Measurements from ENCODE around the gene WDR7. TPM values are rescaled to one million over a fixed set of nuclear protein-coding genes. Genes with fewer than 3 reads are reported as not detected.
A peak's percentile ranks its signal among the peaks of the same experiment; 100 is the strongest.

The WDR7 gene
- 10 to 100 TPM; 10.4 to 14.2 (median 12.1) TPM for polyA plus RNA-seq (ENCODE audit: insufficient read depth in 1 of 5, insufficient read length in 5 of 5, low replicate concordance in 1 of 5)
- long read RNA-seq, donor 1, full-length matches to known transcripts, result 2 of 2 reads
- long read RNA-seq, donor 1, partial matches to known transcripts, result 0 of 2 reads
- long read RNA-seq, donor 1, other reads (novel, unspliced or antisense), result 0 of 2 reads
- long read RNA-seq, donor 2, partial matches to known transcripts, result 0 of 1 reads
- long read RNA-seq, donor 2, other reads (novel, unspliced or antisense), result 0 of 1 reads
- long read RNA-seq, donor 3, full-length matches to known transcripts, result 1 of 1 reads
- long read RNA-seq, donor 3, partial matches to known transcripts, result 0 of 1 reads
- long read RNA-seq, donor 3, other reads (novel, unspliced or antisense), result 0 of 1 reads
- long read RNA-seq, donor 4, result 0 reads
- long read RNA-seq, donor 5, full-length matches to known transcripts, result 1 of 1 reads
- long read RNA-seq, donor 5, partial matches to known transcripts, result 0 of 1 reads
- long read RNA-seq, donor 5, other reads (novel, unspliced or antisense), result 0 of 1 reads
- long read RNA-seq, donor 6, result 0 reads
- long read RNA-seq, donor 7, partial matches to known transcripts, result 5 of 5 reads
- long read RNA-seq, donor 7, other reads (novel, unspliced or antisense), result 0 of 5 reads
- long read RNA-seq, donor 8, result 0 reads

DNA sequence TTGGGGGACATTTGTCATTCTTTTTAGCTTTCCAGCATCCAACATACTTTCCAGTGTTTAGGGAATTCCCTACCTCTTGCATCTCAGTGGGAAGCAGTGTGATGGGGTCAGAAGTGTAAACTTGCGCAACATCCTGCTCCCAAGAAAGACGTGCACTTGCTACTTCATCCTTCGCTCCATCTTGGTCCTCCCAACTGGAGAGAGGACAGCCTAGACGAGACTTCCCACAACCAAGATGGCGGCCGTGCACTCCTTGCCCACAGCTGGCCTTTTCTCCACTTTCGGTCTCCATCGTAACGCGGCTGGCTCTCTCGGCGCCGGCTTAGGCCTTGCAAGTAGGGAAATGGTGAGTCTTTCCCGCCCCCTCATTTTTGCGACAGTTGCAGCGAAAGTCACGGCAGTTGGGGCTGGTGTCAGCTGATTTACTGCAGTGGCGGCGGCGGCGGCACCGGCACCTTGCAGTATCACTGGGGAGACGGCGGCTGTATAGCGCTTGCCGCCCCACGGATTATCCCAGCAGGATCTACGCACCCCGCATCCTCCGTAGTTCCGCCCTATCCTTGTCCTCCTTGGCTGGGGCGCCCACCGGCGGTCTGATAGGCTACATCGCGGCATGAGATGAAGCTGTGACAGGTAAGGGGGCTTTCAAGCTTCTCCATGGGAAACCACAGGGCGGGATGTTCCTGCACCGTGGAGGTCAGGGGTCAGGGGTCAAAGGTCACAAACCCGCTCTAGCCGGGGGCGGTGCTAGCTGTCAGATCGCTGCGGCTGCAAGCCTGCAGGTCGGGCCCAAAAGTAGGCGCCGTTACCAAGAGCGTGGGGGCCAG lies at the start of gene WDR7:
TSS of gene WDR7 (plus strand) at position 416 of the 827 bp plus-strand sequence. CDS start 21,157 bp downstream, outside the sequence.
- peak; percentile 93 to 94 for DNase-seq

DNA sequence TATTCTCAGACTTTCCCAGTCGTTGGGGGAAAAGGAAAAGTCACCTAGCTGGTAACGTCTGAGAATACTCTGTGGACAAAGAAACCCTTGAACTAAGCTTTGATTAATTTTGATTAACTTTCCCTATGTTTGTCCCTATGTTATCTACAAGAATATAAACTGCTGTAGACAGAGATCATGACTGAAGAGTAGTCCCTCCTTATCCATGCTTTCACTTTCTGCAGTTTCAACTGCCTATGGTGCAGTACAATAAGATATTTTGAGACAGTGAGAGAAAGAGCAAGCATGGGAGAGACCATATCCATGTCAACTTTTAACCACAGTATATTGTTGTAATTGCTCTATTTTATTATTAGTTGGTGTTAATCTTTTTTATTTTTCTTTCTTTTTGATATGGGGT lies 44.5 kb upstream of the WDR7 start:
- no peak for DNase-seq

- DNase-seq, result no peak
Measured at GRCh38 chr18:56615738-56616520, 35.2 kb upstream of the WDR7 start.

DNA sequence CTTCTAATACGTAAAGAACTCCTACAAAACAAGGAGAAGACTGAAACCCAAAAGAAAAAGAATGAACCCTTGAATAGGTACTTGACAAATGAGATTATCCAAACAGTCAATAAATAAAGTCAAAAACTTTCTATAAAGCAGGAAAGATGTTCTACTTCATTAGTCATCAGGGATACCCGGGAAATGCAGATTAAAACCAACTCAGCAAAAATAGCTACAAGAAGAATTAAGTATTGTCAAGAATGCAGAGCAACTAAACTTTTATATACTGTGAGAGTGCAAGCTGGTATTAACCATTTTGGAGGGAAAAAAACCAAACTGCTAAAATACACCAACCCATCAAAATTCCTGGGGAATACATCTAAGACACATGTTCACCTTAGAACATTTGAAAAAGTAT lies 23.2 kb upstream of the WDR7 start:
- DNase-seq, result no peak

DNA sequence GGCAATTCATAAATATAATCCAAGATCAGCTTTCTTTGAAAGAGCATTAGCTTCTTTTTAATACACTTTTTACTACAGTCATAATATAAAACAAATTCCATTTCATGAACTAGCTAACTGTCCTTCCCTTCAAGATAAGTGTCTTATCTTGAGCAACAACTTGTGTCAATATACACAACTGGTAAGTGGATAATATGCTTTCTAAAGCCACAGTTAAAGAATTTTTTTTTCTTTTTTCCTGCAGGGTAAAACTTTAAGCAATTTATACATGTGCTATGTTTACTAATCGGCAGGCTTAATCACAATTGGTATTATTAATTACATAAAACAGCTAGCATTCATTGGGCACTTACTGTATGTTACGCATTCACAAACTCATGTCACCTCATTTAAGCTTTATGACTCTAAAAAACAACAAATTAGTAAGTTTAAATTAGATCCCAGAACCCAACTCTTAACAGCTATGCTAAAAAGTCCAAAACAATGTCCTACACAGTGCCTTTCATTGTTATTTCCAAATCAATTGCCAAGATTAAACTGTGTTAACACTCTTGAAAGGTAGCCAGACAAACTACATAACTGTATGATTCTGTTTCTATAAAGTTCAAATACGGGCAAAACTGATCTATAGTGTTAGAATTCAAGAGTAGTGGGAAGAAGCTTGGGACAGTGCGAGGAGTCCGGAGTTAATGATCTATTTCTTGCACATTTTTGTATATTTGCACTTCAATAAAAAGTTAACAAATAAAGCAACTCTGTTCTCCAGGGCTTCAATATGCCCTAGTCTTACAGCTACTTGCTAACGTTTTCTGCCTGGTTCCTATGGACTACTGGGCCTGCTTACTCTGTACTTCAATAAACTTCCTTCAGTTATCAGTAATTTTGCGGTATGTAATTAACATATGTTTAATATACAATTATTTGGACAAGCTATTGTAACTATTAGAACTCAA lies 18.8 kb upstream of the WDR7 start:
- DNase-seq, result no peak

DNA sequence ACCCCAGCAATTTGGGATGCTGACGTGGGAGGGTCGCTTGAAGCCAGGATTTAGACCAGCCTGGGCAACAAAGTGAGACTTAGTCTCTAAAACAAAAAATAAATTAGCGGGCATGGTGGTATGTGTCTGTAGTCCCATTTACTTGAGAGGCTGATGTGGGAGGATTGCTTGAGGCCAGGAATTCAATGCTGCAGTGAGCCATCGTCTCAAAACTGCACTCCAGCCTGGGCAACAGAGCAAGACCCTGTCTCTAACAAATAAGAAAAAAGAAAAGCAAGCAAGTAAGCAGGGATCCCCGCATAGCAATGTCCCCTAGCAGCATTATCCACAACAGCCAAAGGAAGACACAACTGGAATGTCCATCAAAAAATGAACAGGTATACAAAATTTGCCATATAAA lies 16.2 kb upstream of the WDR7 start:
- DNase-seq, result no peak

- peak in 1 of 2 donors; percentile 26 for DNase-seq
Measured at GRCh38 chr18:56637176-56637575, 14.0 kb upstream of the WDR7 start.

- DNase-seq, result no peak
Measured at GRCh38 chr18:56637711-56638231, 13.4 kb upstream of the WDR7 start.

GRCh38 chr18:56638232-56639103 lies 12.7 kb upstream of the WDR7 start, which contains the start of gene TXNL1:
Gene TXNL1, minus strand, starts transcription at chr18:56638592. Its CDS starts 152 bp downstream, at chr18:56638440.
- DNase-seq, result peak; percentile 99

- DNase-seq, result no peak
Measured at GRCh38 chr18:56639104-56639381, 12.1 kb upstream of the WDR7 start.

GRCh38 chr18:56639571-56639970 lies 11.6 kb upstream of the WDR7 start:
- DNase-seq, result no peak

DNA sequence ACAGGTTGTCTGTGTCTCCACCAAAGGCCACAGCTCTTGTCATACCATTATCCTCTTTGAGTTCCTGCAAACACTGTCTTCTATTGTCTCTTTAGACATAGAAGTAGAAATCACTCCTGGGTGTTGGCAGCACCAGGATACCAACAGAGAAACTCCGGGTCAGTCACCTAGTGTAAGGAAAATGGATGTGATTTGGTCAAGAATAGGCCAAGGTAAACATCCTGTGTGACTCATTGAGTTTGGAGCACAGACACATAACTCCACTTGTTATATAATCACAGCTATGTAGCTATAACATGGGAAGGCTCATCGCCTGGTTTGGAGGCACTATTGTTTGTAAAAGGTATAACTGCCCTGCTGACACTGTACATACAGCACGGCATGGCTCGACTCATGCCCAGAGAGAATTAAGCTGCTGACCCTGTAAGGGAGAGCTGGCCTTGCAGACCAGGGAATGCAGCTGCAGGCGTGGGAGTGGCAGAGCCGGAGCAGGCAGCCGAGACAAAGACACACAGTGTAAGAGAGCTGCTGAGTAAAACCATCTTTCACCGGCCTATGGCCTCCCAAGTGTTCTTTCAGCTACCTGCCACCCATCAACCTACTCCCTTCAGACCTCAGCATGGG lies 9.3 kb upstream of the WDR7 start:
- no peak for DNase-seq

DNA sequence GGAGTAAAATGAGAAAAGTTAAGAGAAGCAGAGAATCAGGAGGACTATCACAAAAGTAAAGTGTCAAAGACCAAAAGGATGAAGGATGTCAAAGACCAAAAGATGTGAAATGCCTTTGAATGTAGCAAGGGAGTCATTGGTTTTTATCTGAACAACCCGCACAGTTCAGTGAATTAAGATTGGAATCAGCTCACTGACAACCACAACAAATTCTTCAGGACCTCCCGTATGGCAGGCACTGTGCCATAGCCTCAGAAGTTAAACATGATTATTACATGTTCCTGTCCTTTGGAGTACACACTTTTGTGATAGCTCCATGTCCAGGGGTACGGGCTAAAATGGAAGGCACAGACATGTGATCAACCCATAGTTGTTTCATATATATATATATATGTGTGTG lies 7.8 kb upstream of the WDR7 start:
- no peak for DNase-seq

DNA sequence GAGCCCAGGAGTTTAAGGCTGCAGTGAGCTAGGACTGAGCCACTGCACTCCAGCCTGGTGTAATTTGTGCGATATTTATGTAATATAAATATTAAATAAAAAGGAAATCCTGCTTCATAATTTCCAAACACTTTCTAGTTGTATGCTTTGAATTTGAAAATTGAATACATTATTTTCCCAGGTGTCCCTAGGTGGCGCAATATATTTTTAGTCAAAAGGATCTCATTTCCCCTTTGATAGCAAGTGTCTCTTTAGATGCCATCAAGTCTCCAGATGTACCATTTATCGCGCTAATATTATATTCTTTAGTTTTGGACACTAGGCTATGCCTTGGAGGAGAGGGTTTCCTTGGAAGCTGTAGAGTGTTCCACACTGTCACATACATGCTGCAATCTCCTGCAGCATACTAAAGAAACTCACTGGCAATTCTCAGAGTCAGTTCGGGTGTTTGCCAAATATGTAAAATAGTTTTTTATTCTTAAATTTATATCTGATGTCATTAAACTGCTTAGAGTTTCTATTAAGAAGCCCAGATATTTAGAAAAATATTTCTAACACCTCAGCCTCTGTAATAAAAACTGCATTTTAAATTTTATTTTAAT lies 5.6 kb upstream of the WDR7 start:
- DNase-seq, result no peak

DNA sequence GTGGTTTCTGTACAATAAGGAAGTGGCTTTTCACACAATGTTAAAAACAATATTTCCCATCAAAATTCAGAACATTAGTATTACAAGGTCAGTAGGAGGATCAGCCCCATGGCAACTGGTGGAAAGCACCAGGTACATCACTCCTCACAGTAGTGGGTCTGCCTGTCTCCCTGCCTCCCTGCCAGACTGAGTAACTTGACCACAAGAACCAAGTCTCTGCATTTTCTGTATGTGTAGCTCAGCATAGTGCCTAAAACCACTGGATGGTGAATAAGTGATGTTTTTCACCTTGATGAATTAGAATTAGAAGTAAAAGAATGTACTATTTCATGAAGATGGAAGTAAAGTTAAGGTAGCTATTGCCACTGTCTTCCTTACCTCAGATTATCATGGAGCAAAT lies 4.1 kb upstream of the WDR7 start:
- no peak for DNase-seq

GRCh38 chr18:56647951-56648893 lies 2.9 kb upstream of the WDR7 start:
- no peak for DNase-seq

DNA sequence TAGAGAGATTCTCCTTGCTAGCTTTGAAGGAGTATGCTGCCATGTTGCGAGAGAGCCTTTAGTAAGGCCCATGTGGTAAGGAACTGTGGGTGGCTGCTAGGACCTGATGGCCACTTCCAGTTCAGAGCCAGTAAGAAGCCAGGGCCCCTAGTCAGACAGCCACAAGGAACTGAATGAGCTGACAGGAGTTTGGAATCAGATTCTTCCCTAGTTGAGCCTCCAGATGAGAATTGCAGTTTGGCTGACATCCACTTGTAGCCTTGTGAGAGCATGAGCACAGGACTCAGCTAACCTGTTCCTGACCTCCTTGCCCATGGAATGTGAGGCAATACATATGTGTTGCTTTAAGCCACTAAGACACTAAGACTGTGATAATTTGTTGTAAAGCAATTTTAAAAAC lies 1.2 kb upstream of the WDR7 start:
- DNase-seq, result no peak
